HepG2 (cell line): ENCODE measurements around the gene SAMM50. TPM values are rescaled to one million over a fixed set of nuclear protein-coding genes. Genes with fewer than 3 reads are reported as not detected.

ENCODE experiments used
- BHLHE40 ChIP-seq: IDR thresholded peaks from 2 replicates; pipeline ENCODE4 v1.6.1; 2011; ENCODE audit warnings: low read length, improper control_type of control experiment
- HDAC6 ChIP-seq: fragments of 200-600 bp; sonication (generic); IDR thresholded peaks from 2 replicates; pipeline ENCODE4 v1.7.0; 2017; ENCODE audit warnings: mild to moderate bottlenecking, antibody characterized with exemption, low read length, low read depth
- HHEX ChIP-seq: IDR thresholded peaks from 2 replicates; pipeline ENCODE4 v1.6.1; 2016; ENCODE audit warnings: control low read depth
- HNRNPH1 ChIP-seq: fragments of 200-400 bp; formaldehyde crosslinking; optimal IDR thresholded peaks from 2 replicates; pipeline ENCODE3; 2017; ENCODE audit warnings: mild to moderate bottlenecking, low read depth, low read length
- HNRNPUL1 ChIP-seq: fragments of 200-400 bp; formaldehyde crosslinking; IDR thresholded peaks from 2 replicates; pipeline ENCODE4 v1.6.1; 2017; ENCODE audit warnings: low read depth, mild to moderate bottlenecking, low read length, moderate library complexity
- MED13 ChIP-seq: sonication (generic); formaldehyde crosslinking; IDR thresholded peaks from 2 replicates; pipeline ENCODE4 v1.5.0; 2020; ENCODE audit warnings: missing genetic modification reagents
- PHF20 ChIP-seq: sonication (generic); formaldehyde crosslinking; IDR thresholded peaks from 2 replicates; pipeline ENCODE4 v1.5.0; 2020; ENCODE audit warnings: mild to moderate bottlenecking, missing genetic modification reagents
- SMAD9 ChIP-seq: sonication (generic); formaldehyde crosslinking; IDR thresholded peaks from 2 replicates; pipeline ENCODE4 v1.5.1; 2020; ENCODE audit warnings: mild to moderate bottlenecking, missing genetic modification reagents
- TCF7L2 ChIP-seq: IDR thresholded peaks from 2 replicates; pipeline ENCODE4 v1.6.1; 2011; ENCODE audit warnings: mild to moderate bottlenecking, low read depth, low read length, moderate library complexity
- TEAD3 ChIP-seq: optimal IDR thresholded peaks from 2 replicates; pipeline ENCODE3; 2016; ENCODE audit warnings: borderline replicate concordance
- ZNF503 ChIP-seq: sonication (generic); formaldehyde crosslinking; IDR thresholded peaks from 2 replicates; pipeline ENCODE4 v1.4.0; 2020; ENCODE audit warnings: missing genetic modification reagents
- ZNF513 ChIP-seq: sonication (generic); formaldehyde crosslinking; conservative IDR thresholded peaks from 2 replicates; pipeline ENCODE4 v1.5.0; 2020; ENCODE audit warnings: missing genetic modification reagents
- ZNF609 ChIP-seq: sonication (generic); formaldehyde crosslinking; IDR thresholded peaks from 2 replicates; pipeline ENCODE4 v1.4.0; 2020; ENCODE audit warnings: mild to moderate bottlenecking, missing genetic modification reagents, borderline replicate concordance
- ZNF678 ChIP-seq: sonication (generic); formaldehyde crosslinking; IDR thresholded peaks from 2 replicates; pipeline ENCODE4 v1.4.0; 2020; ENCODE audit warnings: mild to moderate bottlenecking, missing genetic modification reagents
- ZNF772 ChIP-seq: sonication (generic); formaldehyde crosslinking; IDR thresholded peaks from 2 replicates; pipeline ENCODE4 v1.5.0; 2020; ENCODE audit warnings: mild to moderate bottlenecking, missing genetic modification reagents
- polyA plus RNA-seq, 8 experiments: library from polyadenylated mRNA; depleted of rRNA in 3 of 8; stranded (reverse) in 7 of 8; unstranded in 1 of 8; fragments of >200 nt; fragmentation: Illumina TruSeq in 4 of 8; extraction: Trizol in 4 of 8; gene quantifications; 2 replicates each; pipeline versions ENCODE4 v1.2.1 to v1.2.3, GENCODE V29; 2011 to 2016; ENCODE audit warnings: low read depth in 4 of 8, missing spikeins in 1 of 8, mixed read lengths in 1 of 8; ENCODE audit not compliant: insufficient read depth in 1 of 8
- total RNA-seq, 5 experiments: library from RNA; depleted of rRNA; stranded (reverse); fragments of >200 nt; fragmentation: Illumina TruSeq; extraction: Trizol; gene quantifications; 2 replicates each; pipeline ENCODE4 v1.2.3, GENCODE V29; 2016; ENCODE audit warnings: low read depth in 1 of 5

Gene SAMM50
- total and polyA plus RNA-seq, 2 of the 13 experiments (the other 11 are each of a cell fraction or from before 2014, with no cell fraction given): 34.7 to 63.4 TPM

GRCh38 chr22:43923631-43924464 is 31.4 kb upstream of the SAMM50 start, which contains the start of gene PNPLA3 (continued):
- TF ChIP-seq ZNF513 (CRISPR knock-in tag) (0 out of 2 replicates have a peak, but pooled peaks have one; percentile 92), SMAD9 (CRISPR knock-in tag) (peak; percentile 68; the same call in 1 of the 2 replicates), ZNF678 (CRISPR knock-in tag) (peak; percentile 73; the same call in 1 of the 2 replicates), ZNF609 (peak; percentile 41; the same call in 1 of the 2 replicates), PHF20 (CRISPR knock-in tag) (peak; percentile 39; the same call in 1 of the 2 replicates), TCF7L2 (no peak), MED13 (CRISPR knock-in tag) (peak; percentile 77; the same call in 1 of the 2 replicates), HHEX (CRISPR knock-in tag) (no peak), HNRNPH1 (no peak), HNRNPUL1 (no peak), BHLHE40 (0 out of 2 replicates have a peak, but pooled peaks have one; percentile 4), HDAC6 (no peak), ZNF503 (CRISPR knock-in tag) (peak; percentile 65), TEAD3 (CRISPR knock-in tag) (peak; percentile 25), ZNF772 (CRISPR knock-in tag) (no peak; the same call in 1 of the 2 replicates)
